T-helper 9 cell (primary cell): ENCODE measurements around the gene CWC22.
"Not testable (repeated sequence)": the region's sequence is repeated elsewhere in the genome, so short reads cannot be mapped to it uniquely, and the experiment has no call there.

Source experiments
- DNase-seq: peaks from one replicate; pipeline ENCODE4 v3.0.0-alpha.2; 2020

Gene CWC22

GRCh38 chr2:179949438-179949837 is 57.7 kb downstream of the CWC22 start:
- no peak for DNase-seq

GRCh38 chr2:179948058-179948457 is 59.0 kb downstream of the CWC22 start:
- DNase-seq = no peak

GRCh38 chr2:179946810-179947615 is 60.1 kb downstream of the CWC22 start:
- DNase-seq = no peak

- DNase-seq = no peak
These were observed 60.8 kb downstream of the CWC22 start for GRCh38 chr2:179946346-179946745.

GRCh38 chr2:179939259-179939658 is 67.8 kb downstream of the CWC22 start:
- DNase-seq = no peak

GRCh38 chr2:179938026-179938425 is 69.1 kb downstream of the CWC22 start:
- DNase-seq = no peak

GRCh38 chr2:179936654-179937053 is 70.4 kb downstream of the CWC22 start:
- no peak for DNase-seq

- no peak for DNase-seq
These were observed 71.0 kb downstream of the CWC22 start for GRCh38 chr2:179936141-179936540.

- no peak for DNase-seq
These were observed 74.3 kb downstream of the CWC22 start for GRCh38 chr2:179932786-179933185.

GRCh38 chr2:179931502-179931901 is 75.6 kb downstream of the CWC22 start:
- DNase-seq = no peak

GRCh38 chr2:179929997-179930396 is 77.1 kb downstream of the CWC22 start:
- DNase-seq = not testable (repeated sequence)

- no peak for DNase-seq
These were observed 80.1 kb downstream of the CWC22 start for GRCh38 chr2:179927041-179927440.

GRCh38 chr2:179925713-179926112 is 81.4 kb downstream of the CWC22 start:
- no peak for DNase-seq

GRCh38 chr2:179917272-179917671 is 89.8 kb downstream of the CWC22 start:
- DNase-seq = no peak

GRCh38 chr2:179915395-179915992 is 91.6 kb downstream of the CWC22 start:
- no peak for DNase-seq

GRCh38 chr2:179913809-179914208 is 93.3 kb downstream of the CWC22 start:
- no peak for DNase-seq

GRCh38 chr2:179911569-179911968 is 95.5 kb downstream of the CWC22 start:
- DNase-seq = no peak

GRCh38 chr2:179910735-179911113 is 96.4 kb downstream of the CWC22 start:
- DNase-seq = no peak

GRCh38 chr2:179909845-179910734 is 97.0 kb downstream of the CWC22 start:
- no peak for DNase-seq

GRCh38 chr2:179900655-179901054 is 106.4 kb downstream of the CWC22 start:
- DNase-seq = no peak

GRCh38 chr2:179899666-179900065 is 107.4 kb downstream of the CWC22 start:
- no peak for DNase-seq

GRCh38 chr2:179898873-179899272 is 108.2 kb downstream of the CWC22 start:
- DNase-seq = no peak
